CD4-positive, alpha-beta T cell treated with Interferon alpha-2 for 1 hour (primary cell): ENCODE results near the gene SPATA31A3.
"Not testable (repeated sequence)": the region's sequence is repeated elsewhere in the genome, so short reads cannot be mapped to it uniquely, and the experiment has no call there.

Experiments used
- DNase-seq, 2 donors: peaks; one replicate each; pipeline ENCODE4 v3.0.0-alpha.2; 2020 to 2022

The SPATA31A3 gene

GRCh38 chr9:66992450-66992849 is at the start of gene SPATA31A3:
Gene SPATA31A3 (minus strand): TSS chr9:66992550. CDS start chr9:66992521, 29 bp downstream.
- DNase-seq = not testable (repeated sequence)

GRCh38 chr9:66952576-66952975 is 39.8 kb downstream of the SPATA31A3 start:
- not testable (repeated sequence) for DNase-seq

- DNase-seq = not testable (repeated sequence)
Observed at GRCh38 chr9:66942400-66943155, 49.8 kb downstream of the SPATA31A3 start.

- not testable (repeated sequence) for DNase-seq
Observed at GRCh38 chr9:66939878-66940830, 52.2 kb downstream of the SPATA31A3 start.

GRCh38 chr9:66938322-66938721 is 54.0 kb downstream of the SPATA31A3 start:
- not testable (repeated sequence) for DNase-seq

GRCh38 chr9:66937662-66938061 is 54.7 kb downstream of the SPATA31A3 start:
- not testable (repeated sequence) for DNase-seq
